Activated T-cell treated with anti-CD3 and anti-CD28 coated beads, Interleukin-2, amount 50 U/mL, for 72 hours (primary cell): ENCODE data around the gene LIFR. TPM values are rescaled to one million over a fixed set of nuclear protein-coding genes. Genes with fewer than 3 reads are reported as not detected.
"Not testable (repeated sequence)": the region's sequence is repeated elsewhere in the genome, so short reads cannot be mapped to it uniquely, and the experiment has no call there.

ENCODE experiments used
- ATAC-seq, 2 donors: fragments of 150-1000 bp; cut with Tn5 transposase; replicated peaks in 1 of 2; 2 replicates each; pipeline ENCODE4 v1.10.0; 2021; ENCODE audit warnings: moderate library complexity in 2 of 2, mild to moderate bottlenecking in 1 of 2
- DNase-seq, 2 donors: peaks; one replicate each; pipeline ENCODE4 v3.0.0; 2021 to 2022; ENCODE audit warnings: mixed read lengths in 1 of 2
- H3K27ac Mint-ChIP-seq: one replicate; pipeline ENCODE4 v1.8.0; 2022; ENCODE audit warnings: mild to moderate bottlenecking, moderate library complexity, mixed read lengths
- H3K27me3 Mint-ChIP-seq: one replicate; pipeline ENCODE4 v1.8.0; 2022; ENCODE audit warnings: low read depth, mixed read lengths
- H3K36me3 Mint-ChIP-seq, 2 donors: one replicate each; pipeline ENCODE4 v1.8.0; 2022; ENCODE audit warnings: mixed read lengths in 2 of 2, mild to moderate bottlenecking in 1 of 2; ENCODE audit not compliant: insufficient read depth in 2 of 2
- H3K4me1 Mint-ChIP-seq: one replicate; pipeline ENCODE4 v1.8.0; 2022; ENCODE audit warnings: low read depth, mixed read lengths
- H3K4me3 Mint-ChIP-seq, 2 donors: one replicate each; pipeline ENCODE4 v1.8.0; 2022; ENCODE audit warnings: mild to moderate bottlenecking in 2 of 2, mixed read lengths in 2 of 2, moderate library complexity in 2 of 2
- H3K9me3 Mint-ChIP-seq, 2 donors: one replicate each; pipeline ENCODE4 v1.8.0; 2022; ENCODE audit warnings: mixed read lengths in 2 of 2
- total RNA-seq, 2 donors: library from RNA; stranded (reverse); gene quantifications; one replicate each; pipeline ENCODE4 v1.2.3, GENCODE V29; 2022

Gene LIFR
- total RNA-seq, 2 donors from 2014 or later: 0.05 to 0.23 TPM

DNA sequence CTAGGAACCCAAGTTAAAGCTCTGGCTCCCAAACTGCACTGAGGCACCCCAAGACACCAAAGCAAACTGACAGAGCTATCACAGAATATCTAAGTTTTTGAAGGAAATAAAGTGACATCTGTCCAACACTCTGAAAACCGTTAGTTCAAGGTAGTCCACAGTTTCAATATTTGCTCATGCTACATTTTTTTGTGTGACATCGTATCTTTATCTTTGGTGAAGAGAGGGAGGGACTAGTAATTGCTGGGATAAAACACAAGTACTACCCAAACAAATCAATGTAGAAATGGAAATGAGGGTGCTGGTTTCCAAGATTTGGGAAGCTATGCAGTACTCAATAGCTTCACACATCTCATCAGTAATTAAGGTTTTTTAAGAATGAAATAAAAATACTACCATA is 20.6 kb downstream of the LIFR start:
- H3K4me3 Mint-ChIP-seq: no peak overlapping the region
- ATAC-seq: no peak

DNA sequence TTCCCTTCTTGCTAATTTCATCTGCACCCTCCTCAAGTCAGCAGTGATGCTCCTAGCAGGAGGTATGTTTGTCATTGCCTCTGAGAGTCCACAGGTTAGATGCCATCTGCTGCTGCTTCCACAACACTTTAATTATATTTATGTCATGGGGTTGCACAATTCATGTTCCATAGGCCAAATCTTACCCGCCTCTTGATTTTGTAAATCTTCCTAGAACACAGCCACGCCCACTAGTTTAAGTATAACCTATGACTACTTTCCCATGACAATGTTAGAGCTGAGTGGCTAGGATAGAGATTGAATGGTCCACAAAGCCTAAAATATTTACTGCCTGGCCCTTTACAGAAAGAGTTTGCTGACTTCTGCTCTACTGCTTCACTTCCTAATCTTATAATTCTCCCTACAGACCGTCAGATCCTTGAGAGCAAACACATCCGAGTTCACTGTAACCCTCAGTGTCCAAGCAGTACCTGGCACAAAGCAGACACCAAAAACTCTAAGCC is 21.1 kb downstream of the LIFR start:
- Mint-ChIP-seq H3K27me3 (peaks cover 19% of the 10 kb centered on the region), H3K27ac (no peak overlapping the region), H3K9me3 (no peaks in the 10 kb centered on the region), H3K4me1 (no peaks in the 10 kb centered on the region), H3K36me3 (no peaks in the 10 kb centered on the region), H3K4me3 (no peak overlapping the region)
- DNase-seq (no peak), ATAC-seq (no peak)

More for the DNA sequence above, 20.6 kb downstream of the LIFR start:
- H3K36me3 Mint-ChIP-seq: no peaks in the 10 kb centered on the region
- no peak for DNase-seq
- peaks cover 19% of the 10 kb centered on the region for H3K27me3 Mint-ChIP-seq
- no peak overlapping the region for H3K27ac Mint-ChIP-seq
- no peaks in the 10 kb centered on the region for H3K9me3 Mint-ChIP-seq
- H3K4me1 Mint-ChIP-seq: no peaks in the 10 kb centered on the region

DNA sequence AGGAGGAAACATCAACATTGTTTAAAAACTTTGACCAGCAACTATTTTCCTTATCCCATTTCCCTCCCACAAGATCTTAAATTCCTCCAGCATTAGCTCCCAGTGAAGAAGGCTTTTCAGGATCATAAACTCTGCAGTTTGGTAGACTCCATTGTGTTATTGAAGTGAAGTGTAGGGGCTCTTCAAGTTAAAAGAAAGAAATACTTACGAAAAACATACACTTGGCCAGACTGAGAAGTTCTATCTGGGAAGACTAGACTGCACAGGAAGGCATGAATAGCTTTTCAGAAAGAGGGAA is 22.3 kb downstream of the LIFR start:
- Mint-ChIP-seq H3K36me3 (no peaks in the 10 kb centered on the region), H3K27ac (no peak overlapping the region), H3K9me3 (no peaks in the 10 kb centered on the region), H3K4me1 (no peaks in the 10 kb centered on the region), H3K4me3 (no peak overlapping the region), H3K27me3 (peaks cover 17% of the 10 kb centered on the region)
- ATAC-seq: no peak
- DNase-seq: no peak

DNA sequence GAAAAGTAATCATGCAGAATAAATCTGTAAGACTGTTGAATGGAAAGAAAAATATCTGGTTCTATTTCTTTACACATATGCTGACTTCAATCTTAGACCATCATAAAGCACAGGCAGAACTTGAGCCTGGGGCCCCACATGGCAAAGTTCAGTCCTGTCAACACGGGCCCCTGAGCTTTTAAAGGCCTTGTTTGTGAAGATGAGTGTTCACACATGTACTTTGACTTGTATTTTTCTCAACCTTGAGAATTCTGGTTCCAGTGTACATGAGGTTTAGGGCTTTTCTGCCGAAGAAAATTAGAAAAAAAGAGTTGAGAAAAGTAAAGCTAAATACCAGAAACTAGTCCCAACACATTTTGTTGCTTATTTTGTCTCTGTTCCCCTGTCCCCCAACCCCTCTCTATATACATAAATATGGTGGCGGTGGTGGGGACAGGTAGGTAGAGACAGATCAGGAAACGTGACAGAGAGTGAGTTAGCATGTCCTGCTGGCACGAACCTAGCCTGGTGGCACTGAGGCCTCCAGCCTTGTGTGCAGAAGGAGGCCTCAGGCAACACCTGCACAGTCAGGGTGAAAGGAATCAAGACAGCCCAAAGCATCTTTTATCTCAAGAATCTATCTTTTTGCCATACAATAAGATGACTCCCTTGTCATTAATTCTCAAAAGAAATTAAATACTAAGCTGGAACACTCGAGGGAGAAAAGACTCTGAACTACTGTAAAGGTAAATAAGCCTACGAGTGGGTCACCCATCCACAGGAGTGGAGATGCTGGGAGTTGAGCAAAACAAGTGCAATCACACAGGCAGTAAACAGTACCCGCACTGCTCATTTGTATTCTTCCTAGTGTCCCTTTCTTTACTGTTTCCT is 22.9 kb downstream of the LIFR start:
- no peak for DNase-seq
- H3K9me3 Mint-ChIP-seq: no peaks in the 10 kb centered on the region
- no peak overlapping the region for H3K4me3 Mint-ChIP-seq
- H3K4me1 Mint-ChIP-seq: no peaks in the 10 kb centered on the region
- no peak overlapping the region for H3K27ac Mint-ChIP-seq
- ATAC-seq: no peak
- H3K36me3 Mint-ChIP-seq: no peaks in the 10 kb centered on the region
- H3K27me3 Mint-ChIP-seq: peaks cover 11% of the 10 kb centered on the region

DNA sequence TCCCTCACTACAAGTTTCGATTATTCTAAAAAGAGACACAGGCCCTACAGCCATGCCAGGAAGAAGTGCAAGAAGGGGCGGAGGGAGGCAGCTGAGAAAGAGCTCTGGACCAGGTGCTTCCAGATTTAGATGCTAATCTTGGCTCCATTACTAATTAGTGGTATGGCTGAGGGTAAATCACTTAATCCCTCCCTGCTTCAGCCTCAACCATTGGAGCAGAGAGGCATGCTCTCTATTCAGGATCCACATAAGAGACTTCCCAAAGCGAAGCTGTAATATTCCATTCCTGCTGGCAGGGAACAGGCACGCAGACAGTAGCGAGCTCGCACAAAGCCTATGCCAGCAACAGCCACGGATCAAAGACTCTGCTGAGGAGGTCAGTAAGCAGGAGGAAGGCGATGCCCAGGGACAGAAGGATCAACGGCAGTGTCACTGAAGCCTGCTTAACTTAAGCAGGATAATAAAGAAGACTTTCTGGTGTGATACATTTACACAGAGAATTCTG is 24.2 kb downstream of the LIFR start:
- H3K27me3 Mint-ChIP-seq: peaks cover 16% of the 10 kb centered on the region
- DNase-seq: no peak
- no peak overlapping the region for H3K27ac Mint-ChIP-seq
- H3K4me3 Mint-ChIP-seq: no peak overlapping the region
- H3K9me3 Mint-ChIP-seq: no peaks in the 10 kb centered on the region
- ATAC-seq: no peak
- H3K36me3 Mint-ChIP-seq: no peaks in the 10 kb centered on the region
- H3K4me1 Mint-ChIP-seq: no peaks in the 10 kb centered on the region

GRCh38 chr5:38531518-38531917 is 24.9 kb downstream of the LIFR start:
- ATAC-seq (no peak), DNase-seq (no peak)
- H3K9me3 Mint-ChIP-seq: no peaks in the 10 kb centered on the region
- H3K4me3 Mint-ChIP-seq: no peak overlapping the region
- H3K36me3 Mint-ChIP-seq: no peaks in the 10 kb centered on the region
- peaks cover 17% of the 10 kb centered on the region for H3K27me3 Mint-ChIP-seq
- no peak overlapping the region for H3K27ac Mint-ChIP-seq
- no peaks in the 10 kb centered on the region for H3K4me1 Mint-ChIP-seq

DNA sequence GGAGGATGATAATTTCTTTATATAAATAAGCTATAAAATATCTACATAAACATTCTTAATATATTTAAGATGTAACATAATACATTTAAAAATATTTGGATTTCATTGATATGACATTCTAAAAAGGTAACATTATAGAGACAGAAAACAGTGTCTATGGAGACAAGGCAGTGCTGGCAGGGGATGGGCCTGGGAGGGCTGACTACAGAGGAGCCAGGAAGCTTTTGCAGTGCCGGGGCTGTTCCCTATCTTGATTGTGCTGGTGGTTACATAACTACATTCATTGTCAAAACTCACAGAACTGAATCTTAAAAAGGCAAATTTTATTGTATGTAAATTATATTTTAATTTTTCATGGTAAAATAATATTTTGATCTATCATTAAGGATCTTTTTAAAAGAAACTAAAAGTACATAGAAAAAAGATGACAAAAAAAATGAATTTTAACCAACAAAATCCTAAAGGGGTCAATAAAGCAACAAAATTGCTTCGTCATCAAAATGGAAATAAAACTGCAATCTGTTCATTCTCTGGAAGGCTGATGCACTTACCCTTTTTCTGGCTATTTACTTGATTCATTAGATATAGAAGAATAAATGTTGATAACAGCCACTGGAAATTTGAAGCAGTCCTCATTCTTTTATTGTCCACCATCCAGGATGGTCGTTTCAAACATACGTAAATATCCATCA is 26.3 kb downstream of the LIFR start:
- DNase-seq (no peak), ATAC-seq (no peak)
- H3K4me1 Mint-ChIP-seq: no peaks in the 10 kb centered on the region
- H3K36me3 Mint-ChIP-seq: no peaks in the 10 kb centered on the region
- no peak overlapping the region for H3K4me3 Mint-ChIP-seq
- H3K27ac Mint-ChIP-seq: no peak overlapping the region
- peaks cover 20% of the 10 kb centered on the region for H3K27me3 Mint-ChIP-seq
- no peaks in the 10 kb centered on the region for H3K9me3 Mint-ChIP-seq

DNA sequence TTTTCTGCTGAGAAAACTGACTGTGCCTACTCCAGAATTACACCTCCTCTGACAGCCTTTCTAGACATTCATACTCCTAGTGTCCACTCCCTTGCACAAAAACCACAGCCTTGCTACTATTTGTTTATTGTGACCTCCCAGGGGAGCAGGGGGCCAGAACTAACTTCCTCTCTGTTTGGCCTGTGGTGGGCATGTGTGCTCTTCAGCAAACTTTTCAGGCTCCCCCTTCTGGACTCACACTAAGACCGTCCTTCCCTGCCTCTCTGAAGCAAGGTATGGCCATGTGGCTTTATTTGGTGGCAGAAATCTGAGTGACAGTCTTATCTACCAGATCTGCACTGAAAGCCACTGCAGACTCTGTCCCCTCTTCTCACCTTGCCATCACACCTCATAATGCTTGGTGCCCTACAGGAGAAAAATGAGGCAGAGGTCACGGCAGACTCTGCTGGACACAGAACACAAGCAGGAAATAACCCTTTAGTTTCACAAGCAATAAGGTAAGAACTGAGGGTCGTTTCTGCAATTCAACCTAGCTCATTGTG is 28.2 kb downstream of the LIFR start:
- Mint-ChIP-seq H3K36me3 (no peaks in the 10 kb centered on the region), H3K9me3 (no peaks in the 10 kb centered on the region), H3K27me3 (peaks cover 37% of the 10 kb centered on the region), H3K27ac (no peak overlapping the region), H3K4me3 (no peak overlapping the region), H3K4me1 (no peaks in the 10 kb centered on the region)
- DNase-seq: no peak
- no peak for ATAC-seq

GRCh38 chr5:38527475-38527874 is 29.0 kb downstream of the LIFR start:
- no peak for ATAC-seq
- peaks cover 40% of the 10 kb centered on the region for H3K27me3 Mint-ChIP-seq
- H3K4me1 Mint-ChIP-seq: no peaks in the 10 kb centered on the region

DNA sequence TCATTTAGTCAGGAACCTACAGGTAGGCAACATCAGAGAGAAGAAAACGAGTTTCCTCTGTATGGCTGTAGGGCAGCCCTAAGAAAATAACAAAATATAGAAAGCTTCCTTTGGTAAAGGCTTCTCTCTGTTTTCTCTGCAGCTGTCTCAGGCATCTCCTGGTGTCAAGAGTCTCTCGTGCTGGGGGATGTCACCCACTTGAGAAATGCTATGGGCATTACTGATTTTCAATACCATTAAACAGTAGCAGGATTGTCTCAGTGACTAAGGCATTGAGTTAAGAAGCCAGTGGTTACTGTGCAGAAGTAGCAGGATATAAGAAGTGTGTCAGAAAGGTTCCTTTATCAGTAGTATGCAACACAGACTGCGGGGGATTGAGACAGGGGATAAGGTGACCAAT is 32.4 kb downstream of the LIFR start:
- Mint-ChIP-seq H3K4me3 (no peak overlapping the region), H3K36me3 (no peaks in the 10 kb centered on the region), H3K27ac (no peak overlapping the region), H3K9me3 (no peaks in the 10 kb centered on the region), H3K4me1 (no peaks in the 10 kb centered on the region), H3K27me3 (peaks cover 49% of the 10 kb centered on the region)
- DNase-seq: no peak
- ATAC-seq: no peak

More at GRCh38 chr5:38527475-38527874, 29.0 kb downstream of the LIFR start:
- H3K27ac Mint-ChIP-seq: no peak overlapping the region
- no peak for DNase-seq
- H3K9me3 Mint-ChIP-seq: no peaks in the 10 kb centered on the region
- no peaks in the 10 kb centered on the region for H3K36me3 Mint-ChIP-seq
- no peak overlapping the region for H3K4me3 Mint-ChIP-seq

- Mint-ChIP-seq H3K36me3 (no peaks in the 10 kb centered on the region), H3K9me3 (peaks cover 0 to 5% of the 10 kb centered on the region in 2 donors), H3K4me1 (no peaks in the 10 kb centered on the region), H3K4me3 (no peak overlapping the region), H3K27ac (no peak overlapping the region), H3K27me3 (peaks cover 22% of the 10 kb centered on the region)
- ATAC-seq (no peak), DNase-seq (no peak)
These were observed 37.0 kb downstream of the LIFR start for GRCh38 chr5:38519476-38519875.

GRCh38 chr5:38518341-38518740 is 38.1 kb downstream of the LIFR start:
- no peaks in the 10 kb centered on the region for H3K4me1 Mint-ChIP-seq
- no peak for DNase-seq
- peaks cover 0 to 5% of the 10 kb centered on the region in 2 donors for H3K9me3 Mint-ChIP-seq
- ATAC-seq: no peak
- H3K36me3 Mint-ChIP-seq: no peaks in the 10 kb centered on the region
- peaks cover 12% of the 10 kb centered on the region for H3K27me3 Mint-ChIP-seq
- H3K4me3 Mint-ChIP-seq: no peak overlapping the region
- no peak overlapping the region for H3K27ac Mint-ChIP-seq

GRCh38 chr5:38516649-38517048 is 39.8 kb downstream of the LIFR start:
- H3K36me3 Mint-ChIP-seq, H3K9me3 Mint-ChIP-seq, H3K27me3 Mint-ChIP-seq, H3K27ac Mint-ChIP-seq, H3K4me3 Mint-ChIP-seq, ATAC-seq, DNase-seq, H3K4me1 Mint-ChIP-seq: not testable (repeated sequence)
